SK-N-SH treated with all-trans-retinoic acid at 6 μM for 48 hours (cell line): Measurements from ENCODE around the gene LCNL1.

Source experiments
- ATAC-seq: fragments of 200-7000 bp; cut with Tn5 transposase; 3 replicates; pipeline ENCODE4 v1.9.1; 2020; ENCODE audit warnings: mild to moderate bottlenecking, moderate library complexity
- ARNTL ChIP-seq: fragments of 450-650 bp; formaldehyde crosslinking; IDR thresholded peaks from 2 replicates; pipeline ENCODE4 v1.5.0; 2020; ENCODE audit warnings: low read depth, mild to moderate bottlenecking, moderate library complexity, borderline replicate concordance
- BACH2 ChIP-seq: fragments of 250-450 bp; sonication (Bioruptor Pico); IDR thresholded peaks from 2 replicates; pipeline ENCODE4 v1.9.0; 2021; ENCODE audit warnings: mild to moderate bottlenecking, borderline replicate concordance
- ESRRG ChIP-seq: fragments of 250-450 bp; sonication (Bioruptor Pico); IDR thresholded peaks from 2 replicates; pipeline ENCODE4 v1.6.1; 2021; ENCODE audit warnings: mild to moderate bottlenecking
- GLIS3 ChIP-seq: fragments of 250-450 bp; sonication (Bioruptor Pico); IDR thresholded peaks from 2 replicates; pipeline ENCODE4 v1.5.0; 2020; ENCODE audit warnings: mild to moderate bottlenecking, moderate library complexity
- ISL1 ChIP-seq: fragments of 250-450 bp; sonication (Bioruptor Pico); IDR thresholded peaks from 2 replicates; pipeline ENCODE4 v2.1.2; 2022; ENCODE audit warnings: mild to moderate bottlenecking, moderate library complexity
- OSR1 ChIP-seq: fragments of 250-450 bp; sonication (Bioruptor Pico); IDR thresholded peaks from 2 replicates; pipeline ENCODE4 v1.8.0; 2022; ENCODE audit warnings: moderate library complexity, mild to moderate bottlenecking, inconsistent platforms
- PPARA ChIP-seq: fragments of 250-450 bp; sonication (Bioruptor Pico); IDR thresholded peaks from 2 replicates; pipeline ENCODE4 v1.5.0; 2020; ENCODE audit warnings: mild to moderate bottlenecking, borderline replicate concordance
- RARB ChIP-seq: fragments of 250-450 bp; sonication (Bioruptor Pico); IDR thresholded peaks from 2 replicates; pipeline ENCODE4 v1.8.0; 2021; ENCODE audit warnings: mild to moderate bottlenecking, moderate library complexity
- SNAI2 ChIP-seq: fragments of 250-450 bp; sonication (Bioruptor Pico); IDR thresholded peaks from 2 replicates; pipeline ENCODE4 v1.5.0; 2020; ENCODE audit warnings: mild to moderate bottlenecking, moderate library complexity
- TCF4 ChIP-seq: fragments of 250-450 bp; sonication (Bioruptor Pico); IDR thresholded peaks from 2 replicates; pipeline ENCODE4 v1.8.0; 2021; ENCODE audit warnings: mild to moderate bottlenecking, moderate library complexity, borderline replicate concordance
- TOX ChIP-seq: fragments of 250-450 bp; sonication (Bioruptor Pico); IDR thresholded peaks from 2 replicates; pipeline ENCODE4 v1.8.0; 2021; ENCODE audit warnings: mild to moderate bottlenecking, moderate library complexity, borderline replicate concordance
- ZC3H10 ChIP-seq: fragments of 250-450 bp; sonication (Bioruptor Pico); IDR thresholded peaks from 2 replicates; pipeline ENCODE4 v1.5.1; 2021; ENCODE audit warnings: mild to moderate bottlenecking, moderate library complexity
- ZFP3 ChIP-seq: fragments of 250-450 bp; sonication (Bioruptor Pico); IDR thresholded peaks from 2 replicates; pipeline ENCODE4 v1.5.0; 2020; ENCODE audit warnings: mild to moderate bottlenecking, moderate library complexity
- ZFP30 ChIP-seq: fragments of 450-650 bp; formaldehyde crosslinking; IDR thresholded peaks from 2 replicates; pipeline ENCODE4 v1.5.0; 2022; ENCODE audit warnings: mild to moderate bottlenecking, moderate library complexity
- ZNF565 ChIP-seq: fragments of 450-650 bp; formaldehyde crosslinking; conservative IDR thresholded peaks from 2 replicates; pipeline ENCODE4 v1.5.0; 2020; ENCODE audit warnings: low read depth, mild to moderate bottlenecking, moderate library complexity
- ZNF8 ChIP-seq: fragments of 450-650 bp; formaldehyde crosslinking; IDR thresholded peaks from 2 replicates; pipeline ENCODE4 v1.5.0; 2020; ENCODE audit warnings: mild to moderate bottlenecking, moderate library complexity
- TF ChIP-seq, protein P1 (sequence below): fragments of 250-450 bp; sonication (Bioruptor Pico); IDR thresholded peaks from 2 replicates; pipeline ENCODE4 v1.5.1; 2020; ENCODE audit warnings: low read depth, mild to moderate bottlenecking, moderate library complexity
- TF ChIP-seq, protein P2 (sequence below): fragments of 250-450 bp; sonication (Bioruptor Pico); IDR thresholded peaks from 2 replicates; pipeline ENCODE4 v1.8.0; 2021; ENCODE audit warnings: low read depth, mild to moderate bottlenecking, moderate library complexity, borderline replicate concordance
- TF ChIP-seq, protein P3 (sequence below): fragments of 250-450 bp; sonication (Bioruptor Pico); IDR thresholded peaks from 2 replicates; pipeline ENCODE4 v1.5.0; 2020; ENCODE audit warnings: mild to moderate bottlenecking, moderate library complexity
- TF ChIP-seq, protein P4 (sequence below): fragments of 250-450 bp; sonication (Bioruptor Pico); IDR thresholded peaks from 2 replicates; pipeline ENCODE4 v1.5.1; 2021; ENCODE audit warnings: mild to moderate bottlenecking, moderate library complexity
- TF ChIP-seq, protein P5 (sequence below): fragments of 250-450 bp; sonication (Bioruptor Pico); IDR thresholded peaks from 2 replicates; pipeline ENCODE4 v1.8.0; 2020; ENCODE audit warnings: mild to moderate bottlenecking, moderate library complexity, borderline replicate concordance

LCNL1 gene

DNA sequence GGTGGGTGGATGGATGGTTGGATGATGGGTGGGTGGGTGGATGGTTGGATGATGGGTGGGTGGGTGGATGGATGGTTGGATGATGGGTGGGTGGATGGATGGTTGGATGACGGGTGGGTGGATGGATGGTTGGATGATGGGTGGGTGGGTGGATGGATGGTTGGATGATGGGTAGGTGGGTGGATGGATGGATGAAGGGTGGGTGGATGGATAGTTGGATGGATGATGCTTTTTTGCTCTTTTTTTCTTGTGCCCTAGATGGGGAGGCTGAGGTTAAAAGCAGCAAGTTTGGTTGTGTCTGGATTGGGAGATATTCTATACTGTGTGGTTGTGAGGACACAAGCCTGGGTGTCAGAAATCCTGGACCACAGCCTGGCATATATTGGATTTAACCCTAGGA lies 25.3 kb upstream of the LCNL1 start:
- no peak for TF ChIP-seq ZNF565 (CRISPR knock-in tag)
- TF ChIP-seq, protein P1, sequence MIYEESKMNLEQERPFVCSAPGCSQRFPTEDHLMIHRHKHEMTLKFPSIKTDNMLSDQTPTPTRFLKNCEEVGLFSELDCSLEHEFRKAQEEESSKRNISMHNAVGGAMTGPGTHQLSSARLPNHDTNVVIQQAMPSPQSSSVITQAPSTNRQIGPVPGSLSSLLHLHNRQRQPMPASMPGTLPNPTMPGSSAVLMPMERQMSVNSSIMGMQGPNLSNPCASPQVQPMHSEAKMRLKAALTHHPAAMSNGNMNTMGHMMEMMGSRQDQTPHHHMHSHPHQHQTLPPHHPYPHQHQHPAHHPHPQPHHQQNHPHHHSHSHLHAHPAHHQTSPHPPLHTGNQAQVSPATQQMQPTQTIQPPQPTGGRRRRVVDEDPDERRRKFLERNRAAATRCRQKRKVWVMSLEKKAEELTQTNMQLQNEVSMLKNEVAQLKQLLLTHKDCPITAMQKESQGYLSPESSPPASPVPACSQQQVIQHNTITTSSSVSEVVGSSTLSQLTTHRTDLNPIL: no peak
- TF ChIP-seq ZNF8: no peak
- no peak for TF ChIP-seq SNAI2 (CRISPR knock-in tag)
- TF ChIP-seq RARB (CRISPR knock-in tag): no peak
- no peak for TF ChIP-seq ESRRG (CRISPR knock-in tag)
- TF ChIP-seq, protein P2, sequence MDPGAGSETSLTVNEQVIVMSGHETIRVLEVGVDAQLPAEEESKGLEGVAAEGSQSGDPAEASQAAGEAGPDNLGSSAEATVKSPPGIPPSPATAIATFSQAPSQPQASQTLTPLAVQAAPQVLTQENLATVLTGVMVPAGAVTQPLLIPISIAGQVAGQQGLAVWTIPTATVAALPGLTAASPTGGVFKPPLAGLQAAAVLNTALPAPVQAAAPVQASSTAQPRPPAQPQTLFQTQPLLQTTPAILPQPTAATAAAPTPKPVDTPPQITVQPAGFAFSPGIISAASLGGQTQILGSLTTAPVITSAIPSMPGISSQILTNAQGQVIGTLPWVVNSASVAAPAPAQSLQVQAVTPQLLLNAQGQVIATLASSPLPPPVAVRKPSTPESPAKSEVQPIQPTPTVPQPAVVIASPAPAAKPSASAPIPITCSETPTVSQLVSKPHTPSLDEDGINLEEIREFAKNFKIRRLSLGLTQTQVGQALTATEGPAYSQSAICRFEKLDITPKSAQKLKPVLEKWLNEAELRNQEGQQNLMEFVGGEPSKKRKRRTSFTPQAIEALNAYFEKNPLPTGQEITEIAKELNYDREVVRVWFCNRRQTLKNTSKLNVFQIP (CRISPR knock-in tag): no peak
- TF ChIP-seq, protein P3, sequence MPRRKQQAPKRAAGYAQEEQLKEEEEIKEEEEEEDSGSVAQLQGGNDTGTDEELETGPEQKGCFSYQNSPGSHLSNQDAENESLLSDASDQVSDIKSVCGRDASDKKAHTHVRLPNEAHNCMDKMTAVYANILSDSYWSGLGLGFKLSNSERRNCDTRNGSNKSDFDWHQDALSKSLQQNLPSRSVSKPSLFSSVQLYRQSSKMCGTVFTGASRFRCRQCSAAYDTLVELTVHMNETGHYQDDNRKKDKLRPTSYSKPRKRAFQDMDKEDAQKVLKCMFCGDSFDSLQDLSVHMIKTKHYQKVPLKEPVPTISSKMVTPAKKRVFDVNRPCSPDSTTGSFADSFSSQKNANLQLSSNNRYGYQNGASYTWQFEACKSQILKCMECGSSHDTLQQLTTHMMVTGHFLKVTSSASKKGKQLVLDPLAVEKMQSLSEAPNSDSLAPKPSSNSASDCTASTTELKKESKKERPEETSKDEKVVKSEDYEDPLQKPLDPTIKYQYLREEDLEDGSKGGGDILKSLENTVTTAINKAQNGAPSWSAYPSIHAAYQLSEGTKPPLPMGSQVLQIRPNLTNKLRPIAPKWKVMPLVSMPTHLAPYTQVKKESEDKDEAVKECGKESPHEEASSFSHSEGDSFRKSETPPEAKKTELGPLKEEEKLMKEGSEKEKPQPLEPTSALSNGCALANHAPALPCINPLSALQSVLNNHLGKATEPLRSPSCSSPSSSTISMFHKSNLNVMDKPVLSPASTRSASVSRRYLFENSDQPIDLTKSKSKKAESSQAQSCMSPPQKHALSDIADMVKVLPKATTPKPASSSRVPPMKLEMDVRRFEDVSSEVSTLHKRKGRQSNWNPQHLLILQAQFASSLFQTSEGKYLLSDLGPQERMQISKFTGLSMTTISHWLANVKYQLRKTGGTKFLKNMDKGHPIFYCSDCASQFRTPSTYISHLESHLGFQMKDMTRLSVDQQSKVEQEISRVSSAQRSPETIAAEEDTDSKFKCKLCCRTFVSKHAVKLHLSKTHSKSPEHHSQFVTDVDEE (CRISPR knock-in tag): no peak
- TF ChIP-seq TCF4 (CRISPR knock-in tag): no peak
- TF ChIP-seq BACH2 (CRISPR knock-in tag): no peak
- TF ChIP-seq ZFP30: no peak
- no peak for TF ChIP-seq GLIS3 (CRISPR knock-in tag)
- TF ChIP-seq PPARA (CRISPR knock-in tag): no peak
- no peak for TF ChIP-seq ZFP3 (CRISPR knock-in tag)
- TF ChIP-seq ARNTL (CRISPR knock-in tag): no peak
- TF ChIP-seq OSR1 (CRISPR knock-in tag): no peak
- no peak for TF ChIP-seq ISL1 (CRISPR knock-in tag)
- no peak for ATAC-seq

DNA sequence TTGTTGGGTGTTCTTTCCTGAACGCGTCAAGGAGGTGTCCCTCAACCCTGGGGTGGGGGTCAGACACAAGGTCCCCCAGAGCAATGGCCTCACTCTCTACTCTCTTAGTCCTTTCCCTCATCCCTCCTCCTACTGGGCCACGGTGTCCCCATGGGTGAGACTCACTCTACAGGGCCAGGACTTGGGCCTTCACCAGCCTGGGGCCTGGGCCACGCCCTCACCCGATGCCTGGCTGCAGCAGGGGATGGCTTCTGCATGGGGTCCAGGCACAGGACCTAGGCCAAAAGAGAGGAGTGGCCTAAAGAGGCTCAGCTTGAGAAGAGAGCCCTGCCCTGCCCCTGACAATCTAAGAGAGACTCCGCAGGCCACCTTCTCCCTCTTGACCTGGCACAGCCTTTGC lies 24.9 kb upstream of the LCNL1 start:
- ATAC-seq: no peak

More for the DNA sequence above, 24.9 kb upstream of the LCNL1 start:
- no peak for TF ChIP-seq SNAI2 (CRISPR knock-in tag)
- no peak for TF ChIP-seq PPARA (CRISPR knock-in tag)
- TF ChIP-seq ZNF8: no peak
- TF ChIP-seq, protein P4, sequence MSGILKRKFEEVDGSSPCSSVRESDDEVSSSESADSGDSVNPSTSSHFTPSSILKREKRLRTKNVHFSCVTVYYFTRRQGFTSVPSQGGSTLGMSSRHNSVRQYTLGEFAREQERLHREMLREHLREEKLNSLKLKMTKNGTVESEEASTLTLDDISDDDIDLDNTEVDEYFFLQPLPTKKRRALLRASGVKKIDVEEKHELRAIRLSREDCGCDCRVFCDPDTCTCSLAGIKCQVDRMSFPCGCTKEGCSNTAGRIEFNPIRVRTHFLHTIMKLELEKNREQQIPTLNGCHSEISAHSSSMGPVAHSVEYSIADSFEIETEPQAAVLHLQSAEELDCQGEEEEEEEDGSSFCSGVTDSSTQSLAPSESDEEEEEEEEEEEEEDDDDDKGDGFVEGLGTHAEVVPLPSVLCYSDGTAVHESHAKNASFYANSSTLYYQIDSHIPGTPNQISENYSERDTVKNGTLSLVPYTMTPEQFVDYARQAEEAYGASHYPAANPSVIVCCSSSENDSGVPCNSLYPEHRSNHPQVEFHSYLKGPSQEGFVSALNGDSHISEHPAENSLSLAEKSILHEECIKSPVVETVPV (CRISPR knock-in tag): no peak
- no peak for TF ChIP-seq ZNF565 (CRISPR knock-in tag)
- TF ChIP-seq TOX (CRISPR knock-in tag): no peak
- TF ChIP-seq BACH2 (CRISPR knock-in tag): no peak
- TF ChIP-seq, protein P3 (CRISPR knock-in tag): no peak
- no peak for TF ChIP-seq TCF4 (CRISPR knock-in tag)
- no peak for TF ChIP-seq OSR1 (CRISPR knock-in tag)
- TF ChIP-seq ZC3H10 (CRISPR knock-in tag): no peak
- TF ChIP-seq RARB (CRISPR knock-in tag): no peak
- no peak for TF ChIP-seq ZFP30
- TF ChIP-seq, protein P5, sequence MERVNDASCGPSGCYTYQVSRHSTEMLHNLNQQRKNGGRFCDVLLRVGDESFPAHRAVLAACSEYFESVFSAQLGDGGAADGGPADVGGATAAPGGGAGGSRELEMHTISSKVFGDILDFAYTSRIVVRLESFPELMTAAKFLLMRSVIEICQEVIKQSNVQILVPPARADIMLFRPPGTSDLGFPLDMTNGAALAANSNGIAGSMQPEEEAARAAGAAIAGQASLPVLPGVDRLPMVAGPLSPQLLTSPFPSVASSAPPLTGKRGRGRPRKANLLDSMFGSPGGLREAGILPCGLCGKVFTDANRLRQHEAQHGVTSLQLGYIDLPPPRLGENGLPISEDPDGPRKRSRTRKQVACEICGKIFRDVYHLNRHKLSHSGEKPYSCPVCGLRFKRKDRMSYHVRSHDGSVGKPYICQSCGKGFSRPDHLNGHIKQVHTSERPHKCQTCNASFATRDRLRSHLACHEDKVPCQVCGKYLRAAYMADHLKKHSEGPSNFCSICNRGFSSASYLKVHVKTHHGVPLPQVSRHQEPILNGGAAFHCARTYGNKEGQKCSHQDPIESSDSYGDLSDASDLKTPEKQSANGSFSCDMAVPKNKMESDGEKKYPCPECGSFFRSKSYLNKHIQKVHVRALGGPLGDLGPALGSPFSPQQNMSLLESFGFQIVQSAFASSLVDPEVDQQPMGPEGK (CRISPR knock-in tag): no peak
- TF ChIP-seq, all 23 proteins: peak for 0
